ENCODE results near the gene SLC4A4. TPM values are rescaled to one million over a fixed set of nuclear protein-coding genes. Genes with fewer than 3 reads are reported as not detected.

Gene SLC4A4
- total and polyA plus RNA-seq, 7 donors = 0.24 to 3.3 (median 2.0) TPM

- Histone ChIP-seq H3K4me1 (no peaks in the 10 kb centered on the region), H3K4me3 (no peak overlapping the region), H3K27ac (no peak overlapping the region), H3K27me3 (ENCODE audit: insufficient read depth in 3 of 3, low read length in 2 of 3) (no peaks in the 10 kb centered on the region), H3K36me3 (ENCODE audit: insufficient read depth in 1 of 2, low read depth in 1 of 2) (no peaks in the 10 kb centered on the region), H3K9me3 (no peaks in the 10 kb centered on the region)
- 84 to 89% (median 87%) methylated on average over 3 of the region's 3 CpGs for WGBS, 3 donors
- intact Hi-C loops (cut with DNase I) = no loop called here
- no peak for TF ChIP-seq CTCF (IDR thresholded peaks at IDR 0.05)
- DNase-seq (no peak), ATAC-seq (no peak)
Observed at GRCh38 chr4:71571346-71571745, 232.5 kb downstream of the SLC4A4 start.

DNA sequence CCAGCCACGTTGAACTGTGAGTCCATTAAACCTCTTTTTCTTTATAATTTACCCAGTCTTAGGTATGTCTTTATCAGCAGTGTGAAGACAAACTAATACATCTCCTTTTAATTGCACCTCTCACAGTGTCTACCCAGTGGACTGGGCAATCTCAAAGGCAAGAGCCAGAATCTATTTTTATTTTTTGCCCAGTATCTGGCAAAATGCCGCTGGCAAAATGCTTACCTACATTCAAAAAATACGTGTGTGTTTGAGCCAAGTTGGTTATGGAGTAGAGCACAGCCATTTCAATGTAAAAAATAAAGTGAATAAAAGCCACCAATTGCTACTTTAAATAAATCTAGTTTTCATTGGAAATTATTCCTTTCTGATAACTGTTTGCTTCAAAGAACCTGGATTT is 245.2 kb downstream of the SLC4A4 start:
- no peaks in the 10 kb centered on the region for H3K9me3 ChIP-seq
- intact Hi-C loops (cut with DNase I) = no loop called here
- no peak for ATAC-seq
- no peaks in the 10 kb centered on the region for H3K36me3 ChIP-seq (ENCODE audit: insufficient read depth in 1 of 2, low read depth in 1 of 2)
- 32 to 59% (median 56%) methylated on average over 3 of the region's 3 CpGs for WGBS, 3 donors
- no peaks in the 10 kb centered on the region for H3K4me1 ChIP-seq
- no peak for DNase-seq
- no peaks in the 10 kb centered on the region for H3K27me3 ChIP-seq (ENCODE audit: insufficient read depth in 3 of 3, low read length in 2 of 3)
- TF ChIP-seq CTCF (IDR thresholded peaks at IDR 0.05) = no peak
- no peak overlapping the region for H3K27ac ChIP-seq
- H3K4me3 ChIP-seq = no peak overlapping the region

DNA sequence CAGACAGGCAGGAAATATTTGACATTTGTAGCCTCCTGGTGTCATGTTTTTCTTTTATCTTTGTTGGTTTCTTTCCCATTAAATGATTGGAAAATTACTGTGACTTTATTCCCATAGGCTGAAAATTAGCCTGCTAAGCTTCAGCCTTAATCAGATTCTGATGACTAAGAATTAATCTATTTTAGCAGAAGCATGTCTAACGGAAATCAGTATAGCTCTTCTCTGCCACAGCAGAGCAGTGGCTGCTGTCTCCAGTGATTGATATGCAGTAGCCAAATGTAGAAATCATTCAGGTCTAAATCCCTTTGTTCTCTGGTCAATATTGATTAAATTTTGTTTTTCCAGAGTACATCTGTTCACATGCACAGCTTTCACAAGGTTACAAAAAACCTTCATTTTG is 245.8 kb downstream of the SLC4A4 start:
- no peak overlapping the region for H3K27ac ChIP-seq
- intact Hi-C loops (cut with DNase I) = no loop called here
- ATAC-seq (no peak), DNase-seq (no peak)
- no peaks in the 10 kb centered on the region for H3K36me3 ChIP-seq (ENCODE audit: insufficient read depth in 1 of 2, low read depth in 1 of 2)
- no peaks in the 10 kb centered on the region for H3K4me1 ChIP-seq
- no peaks in the 10 kb centered on the region for H3K9me3 ChIP-seq
- 23 to 31% (median 25%) methylated on average over 1 of the region's 1 CpG for WGBS, 3 donors
- H3K4me3 ChIP-seq = no peak overlapping the region
- no peak for TF ChIP-seq CTCF (IDR thresholded peaks at IDR 0.05)
- no peaks in the 10 kb centered on the region for H3K27me3 ChIP-seq (ENCODE audit: insufficient read depth in 3 of 3, low read length in 2 of 3)

DNA sequence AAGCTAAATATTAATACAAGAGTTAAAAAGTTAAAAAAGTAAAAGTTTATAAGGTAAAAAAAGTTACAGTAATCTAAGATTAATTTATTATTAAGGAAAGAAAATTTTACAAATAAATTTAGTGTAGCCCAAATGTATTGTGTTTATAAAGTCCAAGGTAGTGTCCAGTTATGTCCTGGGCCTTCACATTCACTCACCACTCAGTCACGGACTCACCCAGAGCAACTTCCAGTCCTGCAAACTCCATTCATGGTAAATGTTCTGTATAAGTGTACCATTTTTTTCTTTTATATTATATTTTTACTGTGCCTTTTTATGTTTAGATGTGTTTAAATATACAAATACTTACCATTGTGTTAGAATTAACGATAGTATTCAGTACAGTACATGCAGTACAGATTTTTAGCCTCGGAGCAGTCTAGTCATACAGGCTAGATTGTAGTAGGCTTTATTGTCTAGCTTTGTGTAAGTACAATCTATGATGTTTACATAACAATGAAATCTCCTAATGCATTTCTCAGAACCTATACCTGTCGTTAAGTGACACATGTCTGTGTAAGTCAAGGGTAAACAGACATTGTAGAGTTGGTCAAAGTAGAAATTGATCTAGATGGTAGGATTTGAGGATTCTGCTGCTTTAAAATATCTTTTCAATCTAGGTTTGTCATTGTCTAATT is 247.4 kb downstream of the SLC4A4 start:
- intact Hi-C loops (cut with DNase I) = no loop called here
- no peak for ATAC-seq
- no peak for TF ChIP-seq CTCF (IDR thresholded peaks at IDR 0.05)
- H3K36me3 ChIP-seq (ENCODE audit: insufficient read depth in 1 of 2, low read depth in 1 of 2) = no peaks in the 10 kb centered on the region
- WGBS, 3 donors = 63 to 87% (median 65%) methylated on average over 4 of the region's 4 CpGs
- H3K4me3 ChIP-seq = no peak overlapping the region
- H3K9me3 ChIP-seq = no peaks in the 10 kb centered on the region
- no peaks in the 10 kb centered on the region for H3K4me1 ChIP-seq
- no peaks in the 10 kb centered on the region for H3K27me3 ChIP-seq (ENCODE audit: insufficient read depth in 3 of 3, low read length in 2 of 3)
- no peak for DNase-seq
- H3K27ac ChIP-seq = no peak overlapping the region

GRCh38 chr4:71587995-71588394 is 249.2 kb downstream of the SLC4A4 start:
- no peaks in the 10 kb centered on the region for H3K27me3 ChIP-seq (ENCODE audit: insufficient read depth in 3 of 3, low read length in 2 of 3)
- 94 to 97% (median 95%) methylated on average over 1 of the region's 1 CpG for whole genome bisulfite sequencing, 3 donors
- no peaks in the 10 kb centered on the region for H3K36me3 ChIP-seq (ENCODE audit: insufficient read depth in 1 of 2, low read depth in 1 of 2)
- H3K27ac ChIP-seq = no peak overlapping the region
- ATAC-seq (no peak), DNase-seq (no peak)
- H3K4me1 ChIP-seq = no peaks in the 10 kb centered on the region
- TF ChIP-seq CTCF (IDR thresholded peaks at IDR 0.05) = no peak
- H3K9me3 ChIP-seq = no peaks in the 10 kb centered on the region
- intact Hi-C loops (cut with DNase I) = no loop called here
- no peak overlapping the region for H3K4me3 ChIP-seq

Measured in psoas muscle (tissue), 8 donors.